HG03432 (cell line): ENCODE data around the gene OPRL1.
"Not testable (repeated sequence)": the region's sequence is repeated elsewhere in the genome, so short reads cannot be mapped to it uniquely, and the experiment has no call there.

Experiments used
- ATAC-seq: cut with Tn5 transposase; IDR thresholded peaks from one replicate; pipeline ENCODE4 v1.9.1; 2021; ENCODE audit warnings: mild to moderate bottlenecking, moderate library complexity; ENCODE audit not compliant: unreplicated experiment

OPRL1 gene

GRCh38 chr20:64114356-64114971 lies 34.6 kb downstream of the OPRL1 start:
- no peak for ATAC-seq

GRCh38 chr20:64115171-64115911 lies 35.5 kb downstream of the OPRL1 start:
- ATAC-seq = no peak

- ATAC-seq = no peak
Observed at GRCh38 chr20:64116016-64116415, 36.1 kb downstream of the OPRL1 start.

GRCh38 chr20:64116541-64117431 lies 36.9 kb downstream of the OPRL1 start:
- ATAC-seq = no peak

- ATAC-seq = not testable (repeated sequence)
Observed at GRCh38 chr20:64117432-64117777, 37.5 kb downstream of the OPRL1 start.

GRCh38 chr20:64119301-64119680 lies 39.4 kb downstream of the OPRL1 start:
- no peak for ATAC-seq

GRCh38 chr20:64119681-64120341 lies 39.9 kb downstream of the OPRL1 start:
- ATAC-seq = peak; percentile 10

- ATAC-seq = no peak
Observed at GRCh38 chr20:64121586-64121985, 41.7 kb downstream of the OPRL1 start.

GRCh38 chr20:64122927-64123326 lies 43.0 kb downstream of the OPRL1 start:
- not testable (repeated sequence) for ATAC-seq

- ATAC-seq = not testable (repeated sequence)
Observed at GRCh38 chr20:64123517-64123916, 43.6 kb downstream of the OPRL1 start.

GRCh38 chr20:64129146-64129782 lies 49.4 kb downstream of the OPRL1 start:
- ATAC-seq = no peak

GRCh38 chr20:64130271-64130670 lies 50.4 kb downstream of the OPRL1 start:
- no peak for ATAC-seq

GRCh38 chr20:64130876-64131275 lies 51.0 kb downstream of the OPRL1 start:
- no peak for ATAC-seq

- ATAC-seq = no peak
Observed at GRCh38 chr20:64131406-64131805, 51.5 kb downstream of the OPRL1 start.

- ATAC-seq = no peak
Observed at GRCh38 chr20:64133951-64134407, 54.1 kb downstream of the OPRL1 start.

- ATAC-seq = not testable (repeated sequence)
Observed at GRCh38 chr20:64134744-64135143, 54.9 kb downstream of the OPRL1 start.

GRCh38 chr20:64136004-64136710 lies 56.3 kb downstream of the OPRL1 start:
- no peak for ATAC-seq

GRCh38 chr20:64137598-64138031 lies 57.7 kb downstream of the OPRL1 start:
- no peak for ATAC-seq

GRCh38 chr20:64138276-64138815 lies 58.5 kb downstream of the OPRL1 start:
- no peak for ATAC-seq
